Stimulated activated CD8-positive, alpha-beta memory T cell treated with anti-CD3 and anti-CD28 coated beads, Interleukin-2, amount 100 ng/mL, for 48 hours (primary cell): ENCODE results near the gene CGREF1.
"Not testable (repeated sequence)": the region's sequence is repeated elsewhere in the genome, so short reads cannot be mapped to it uniquely, and the experiment has no call there.

Experiments
- DNase-seq, 2 donors: peaks; one replicate each; pipeline ENCODE4 v3.0.0-alpha.2; 2020; ENCODE audit warnings: low read depth in 2 of 2

CGREF1 gene

DNA sequence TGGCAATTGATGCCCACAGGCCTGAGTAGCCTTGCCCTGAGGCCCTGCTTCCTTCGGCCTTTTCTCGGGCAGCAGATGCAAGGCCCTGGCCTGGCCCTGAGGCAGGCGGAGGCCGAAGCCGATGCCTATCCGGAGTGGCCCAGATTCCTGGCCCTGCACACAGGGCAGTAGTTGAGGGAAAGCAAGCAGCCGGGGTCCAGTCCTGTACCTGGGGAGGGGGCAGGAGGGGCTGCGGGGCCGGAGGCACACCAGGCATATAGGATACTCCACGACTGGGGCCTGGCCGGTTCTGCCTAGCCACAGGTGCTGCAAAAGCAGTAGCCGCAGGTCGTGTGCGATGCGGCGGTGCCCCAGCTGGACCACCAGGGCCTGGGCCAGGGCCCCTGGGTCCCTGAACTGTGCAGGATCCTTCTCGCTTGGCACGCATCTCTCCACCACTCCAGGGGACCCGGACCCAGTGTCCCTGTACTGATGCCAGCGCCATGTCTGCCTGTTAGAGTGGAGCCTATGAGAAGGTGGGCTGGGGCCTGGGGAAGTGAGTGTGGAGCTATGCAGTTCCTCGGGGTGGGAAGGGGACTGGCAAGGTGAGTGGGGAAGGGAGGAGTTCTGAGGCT, 18.5 kb upstream of the CGREF1 start:
- no peak for DNase-seq

DNA sequence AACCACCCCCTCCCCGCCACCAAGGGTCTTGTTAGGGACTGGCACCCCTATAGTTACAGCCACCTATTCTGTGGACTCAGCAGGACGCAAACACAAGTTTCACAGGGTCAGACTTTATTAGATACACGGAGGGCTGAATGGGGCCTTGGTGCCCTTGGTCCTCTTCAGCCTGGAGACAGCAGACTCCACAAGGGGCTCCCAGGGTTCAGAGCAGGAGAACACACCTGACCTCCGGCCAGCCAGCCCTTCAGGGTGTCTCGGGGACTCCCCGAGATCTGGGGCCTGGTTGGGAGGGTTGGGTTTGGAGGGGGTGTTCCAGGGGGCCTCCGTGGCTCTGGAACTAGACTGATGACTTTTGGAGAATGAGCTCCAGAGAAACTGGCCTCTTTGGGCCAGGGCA, 17.8 kb upstream of the CGREF1 start:
- DNase-seq = no peak

DNA sequence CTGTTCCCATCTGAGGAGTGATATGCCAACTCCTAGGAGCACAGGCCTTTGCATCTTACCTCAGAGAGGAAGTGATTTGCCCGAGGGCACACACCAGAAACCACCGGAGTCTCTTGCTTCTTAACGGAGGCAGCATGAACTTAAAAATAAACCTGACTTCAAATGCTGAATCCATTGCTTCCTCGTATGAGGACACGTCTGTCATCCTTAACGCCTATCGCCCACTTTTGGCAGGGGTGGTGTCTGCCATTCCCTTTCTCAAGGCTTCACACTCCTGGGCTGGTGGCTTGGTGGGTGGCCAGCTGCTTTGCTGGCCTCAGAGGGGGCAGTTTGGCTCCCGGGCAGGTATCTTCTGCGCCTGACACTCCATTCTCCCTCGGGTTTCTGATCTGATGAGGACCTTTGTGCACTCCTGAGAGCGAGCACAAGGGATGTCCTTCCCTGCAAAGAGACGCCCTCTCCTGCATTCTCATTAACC, 16.6 kb upstream of the CGREF1 start:
- no peak for DNase-seq

DNA sequence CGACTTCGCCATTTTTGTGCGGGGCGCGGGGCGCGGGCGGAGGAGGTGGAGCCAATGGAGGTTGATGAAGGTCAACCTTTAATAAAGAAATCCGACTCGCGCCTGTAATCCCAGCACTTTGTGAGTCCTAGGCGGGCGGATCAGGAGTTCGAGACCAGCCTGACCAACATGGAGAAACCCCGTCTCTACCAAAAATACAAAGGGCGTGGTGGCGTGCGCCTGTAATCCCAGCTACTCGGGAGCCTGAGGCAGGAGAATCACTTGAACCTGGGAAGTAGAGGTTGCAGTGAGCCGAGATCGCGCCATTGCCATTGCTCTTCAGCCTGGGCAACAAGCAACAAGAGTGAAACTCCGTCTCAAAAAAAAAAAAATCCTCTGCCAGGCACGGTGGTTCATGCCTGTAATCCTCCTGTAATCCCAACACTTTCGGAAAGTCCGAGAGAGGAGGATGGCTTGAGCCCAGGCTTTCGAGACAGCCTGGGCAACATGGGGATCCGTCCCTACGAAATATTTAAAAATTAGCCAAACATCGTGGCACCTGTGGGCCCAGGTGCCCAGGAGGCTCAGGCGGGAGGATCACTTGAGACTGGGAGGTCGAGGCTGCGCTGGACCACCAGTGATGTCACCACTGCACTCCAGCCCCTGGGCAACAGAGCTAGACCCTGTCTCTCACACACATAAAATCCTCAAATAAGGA, 16.0 kb upstream of the CGREF1 start:
- DNase-seq = no peak

DNA sequence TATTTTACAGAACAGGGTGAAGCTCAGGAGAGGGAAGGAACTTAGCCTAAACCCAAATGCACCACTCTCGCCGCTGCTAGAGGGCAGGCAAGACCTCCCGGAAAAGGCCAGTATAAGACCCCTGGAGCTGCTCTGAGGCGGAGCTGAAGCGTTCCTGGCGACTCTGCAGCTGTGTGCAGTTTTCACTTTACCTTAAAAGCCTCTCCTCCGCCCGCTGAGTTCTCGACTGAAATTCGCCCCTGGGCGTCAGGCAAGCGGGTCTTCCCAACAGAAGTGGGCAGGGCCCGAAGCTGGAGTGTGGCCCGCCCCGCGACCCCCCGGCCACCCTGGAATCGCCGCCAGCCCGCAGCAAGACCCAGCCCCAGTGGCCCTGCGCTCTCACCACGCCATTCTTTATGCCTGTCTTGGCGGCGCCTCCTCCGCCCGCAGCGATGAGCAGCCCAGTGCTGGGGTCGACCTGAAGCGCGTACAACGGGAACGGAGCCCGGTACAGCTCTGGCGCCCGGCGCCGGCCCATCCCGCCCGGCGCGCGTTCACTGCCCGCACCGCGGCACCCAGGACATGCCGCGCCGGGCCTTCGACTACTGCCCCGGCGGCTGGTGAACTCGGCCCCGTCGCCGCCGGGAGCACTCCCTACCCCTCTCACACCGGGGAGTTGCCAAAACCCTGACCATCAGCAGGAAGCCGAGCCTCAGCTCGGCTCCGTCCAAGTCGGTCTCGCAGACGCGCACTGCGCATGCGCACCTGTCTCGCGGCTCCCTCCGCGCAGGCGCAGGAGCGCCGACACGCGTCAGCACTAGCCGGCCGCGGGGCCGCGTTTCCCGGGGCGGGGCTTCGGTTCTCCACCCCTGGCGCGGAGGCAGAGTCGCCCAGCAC, 15.2 kb upstream of the CGREF1 start, which contains the start of gene PREB:
Gene PREB, minus strand, starts transcription at position 732 of the 876 bp plus-strand sequence. Its CDS starts 215 bp downstream, at position 517.
- DNase-seq = peak; percentile 99

DNA sequence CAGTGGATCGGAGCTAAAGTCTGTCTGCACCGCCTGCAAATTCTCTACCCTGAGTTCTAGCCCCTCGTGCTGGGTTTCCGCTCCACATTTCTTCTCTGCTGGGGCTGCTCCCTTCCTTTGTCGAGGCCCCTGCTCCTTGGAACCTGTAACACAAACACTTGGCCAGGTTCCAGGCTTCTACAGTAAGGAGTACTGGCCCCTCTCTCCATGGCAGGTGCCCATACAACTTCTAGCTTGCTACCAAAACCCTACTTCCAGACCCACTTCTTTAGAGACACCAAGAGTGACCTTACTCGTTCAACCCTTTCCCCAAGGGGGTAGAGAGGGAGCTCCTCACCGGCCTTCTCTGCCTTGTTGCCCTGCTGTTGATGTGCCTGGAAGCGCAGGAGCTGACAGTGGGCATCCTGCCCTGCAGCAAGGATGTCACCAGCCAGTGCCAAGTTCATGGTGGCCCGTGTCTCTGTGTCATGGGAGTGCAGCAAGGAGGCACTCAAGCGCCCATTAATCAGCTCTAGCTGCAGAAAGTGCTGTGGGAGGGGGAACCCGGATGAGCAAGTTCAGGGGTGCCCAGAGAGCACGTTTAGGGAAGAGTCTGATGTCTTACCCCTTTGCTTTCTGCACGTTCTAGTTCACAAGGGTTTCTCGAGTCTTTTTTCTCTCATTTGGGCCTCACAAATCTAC, 14.4 kb upstream of the CGREF1 start:
- peak in 1 of 2 donors; percentile 15 for DNase-seq

DNA sequence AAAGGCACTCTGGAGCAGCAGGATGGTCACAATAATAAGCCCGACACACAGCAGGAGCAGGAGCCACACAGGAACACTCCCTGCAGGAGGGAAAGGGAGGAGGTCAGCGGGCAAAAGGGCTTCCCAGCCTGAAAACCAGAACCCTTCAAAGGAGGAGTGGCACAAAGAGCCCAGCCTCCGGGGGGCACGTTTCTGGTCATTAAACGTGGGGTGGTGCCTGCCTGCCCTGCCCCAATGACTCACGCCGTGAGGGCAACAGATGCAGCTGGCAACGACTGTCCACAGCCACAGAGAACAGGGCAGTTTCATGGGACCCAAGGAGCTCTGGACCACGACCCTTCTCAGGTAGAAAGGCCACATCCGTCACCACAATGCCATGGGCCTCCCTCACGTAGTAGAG, 12.5 kb upstream of the CGREF1 start:
- no peak for DNase-seq

DNA sequence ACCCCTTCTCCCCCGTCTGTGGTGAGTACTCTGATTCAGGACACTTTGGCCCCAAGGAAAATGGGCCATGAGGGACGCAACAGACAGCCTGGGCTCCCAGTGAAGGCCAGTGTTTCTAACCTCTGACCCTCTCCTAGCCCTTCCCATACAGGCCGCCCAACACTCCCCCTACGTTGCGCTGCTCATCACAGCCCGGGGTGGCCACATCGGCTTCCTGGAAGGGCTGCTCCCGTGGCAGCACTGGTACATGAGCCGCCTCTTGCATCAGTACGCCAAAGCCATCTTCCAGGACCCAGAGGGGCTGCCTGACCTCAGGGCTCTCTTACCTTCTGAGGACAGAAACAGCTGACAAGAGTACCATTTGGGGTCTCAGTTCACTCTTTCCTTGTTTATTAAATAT, 11.5 kb upstream of the CGREF1 start:
- no peak for DNase-seq

DNA sequence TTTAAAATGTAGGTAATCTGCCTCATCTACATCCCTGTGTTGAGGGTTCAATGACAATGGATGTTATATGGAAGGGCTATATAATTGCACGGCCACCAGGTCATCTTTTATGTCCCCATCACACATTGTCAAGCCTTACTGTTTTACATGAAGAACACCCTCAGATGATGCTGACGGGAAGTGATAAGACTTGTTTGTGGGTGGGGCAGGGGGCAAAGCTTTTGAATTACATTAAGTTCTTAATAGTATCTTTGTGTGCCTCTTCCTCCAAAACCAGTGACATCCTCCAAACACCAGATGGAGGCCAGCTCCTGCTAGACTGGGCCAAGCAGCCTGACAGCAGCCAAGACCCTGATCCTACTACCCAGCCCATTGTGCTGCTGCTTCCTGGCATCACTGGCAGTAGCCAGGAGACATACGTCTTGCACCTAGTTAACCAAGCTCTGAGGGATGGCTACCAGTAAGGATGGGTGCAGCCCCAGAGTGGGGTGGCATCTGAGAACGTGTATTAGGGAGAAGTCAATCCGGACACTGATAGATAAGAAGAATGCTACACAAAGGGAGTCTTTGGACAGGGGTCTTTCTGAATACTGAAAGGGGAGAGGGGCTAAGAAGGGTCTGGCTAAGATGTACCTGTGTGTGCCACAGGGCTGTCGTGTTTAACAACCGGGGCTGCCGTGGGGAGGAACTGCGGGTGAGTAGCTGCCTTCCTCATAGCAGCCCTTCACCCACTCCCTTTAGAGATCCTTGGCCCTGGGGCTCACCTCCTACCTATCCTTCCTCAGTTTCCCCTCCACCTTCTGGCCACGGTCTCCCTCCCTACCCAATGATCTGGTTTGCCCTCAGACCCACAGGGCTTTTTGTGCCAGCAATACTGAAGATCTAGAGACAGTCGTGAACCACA, 10.0 kb upstream of the CGREF1 start:
- DNase-seq = no peak

DNA sequence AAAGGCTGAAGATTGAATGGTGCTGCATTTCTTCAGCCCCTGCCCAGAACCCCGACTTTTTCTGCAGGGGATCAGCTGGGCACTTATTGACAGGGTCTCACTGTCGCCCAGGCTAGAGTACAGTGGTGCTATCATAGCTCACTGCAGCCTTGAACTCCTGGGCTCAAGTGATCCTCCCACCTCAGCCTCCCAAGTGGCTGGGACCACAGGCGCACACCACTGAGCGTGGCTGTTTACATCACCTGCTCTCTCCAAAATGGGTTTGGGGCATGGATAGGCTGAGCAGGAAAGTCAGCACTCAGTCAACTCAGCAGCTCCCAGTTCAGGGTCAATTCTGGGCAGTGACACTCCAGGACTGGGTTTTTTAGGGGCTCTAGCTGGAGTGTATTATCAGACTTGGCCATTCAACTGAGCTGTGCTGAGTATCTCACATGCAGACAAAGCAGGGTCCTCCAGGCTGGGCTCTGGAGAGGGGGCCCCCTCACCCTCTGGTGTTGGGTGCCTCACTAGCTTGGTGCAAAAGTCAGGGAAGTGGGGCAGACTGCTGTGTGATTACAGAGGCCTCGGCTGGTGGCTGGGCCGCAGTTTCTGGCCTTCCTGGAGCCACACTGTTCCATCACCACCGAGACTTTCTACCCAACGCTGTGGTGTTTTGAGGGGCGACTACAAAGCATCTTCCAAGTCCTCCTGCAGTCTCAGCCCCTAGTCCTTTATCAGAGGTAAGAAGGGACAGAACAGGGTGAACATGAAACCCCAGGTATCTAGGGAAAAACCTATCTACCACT, 9.1 kb upstream of the CGREF1 start:
- no peak for DNase-seq

DNA sequence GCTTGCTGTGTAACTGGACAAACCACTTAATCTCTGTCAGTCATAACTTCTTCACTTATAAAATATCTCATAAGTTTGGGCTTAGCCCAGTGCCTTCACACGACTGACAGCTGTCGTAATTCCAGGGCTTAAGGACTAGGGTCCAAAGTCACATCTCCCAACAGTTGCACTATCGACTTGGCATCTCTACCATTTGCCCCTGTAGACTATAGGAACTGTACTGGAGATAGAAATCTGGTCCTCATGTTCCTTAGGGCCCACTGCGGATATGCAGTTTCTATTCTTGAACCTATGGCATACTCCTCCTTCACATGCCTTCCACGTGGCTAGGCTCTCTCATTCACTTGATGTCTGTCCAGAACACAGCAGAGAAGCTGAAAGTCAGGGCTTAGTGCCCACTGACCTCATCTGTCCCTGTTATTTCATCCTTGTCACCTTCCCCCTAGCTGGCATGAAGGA, 7.4 kb upstream of the CGREF1 start:
- DNase-seq = no peak

DNA sequence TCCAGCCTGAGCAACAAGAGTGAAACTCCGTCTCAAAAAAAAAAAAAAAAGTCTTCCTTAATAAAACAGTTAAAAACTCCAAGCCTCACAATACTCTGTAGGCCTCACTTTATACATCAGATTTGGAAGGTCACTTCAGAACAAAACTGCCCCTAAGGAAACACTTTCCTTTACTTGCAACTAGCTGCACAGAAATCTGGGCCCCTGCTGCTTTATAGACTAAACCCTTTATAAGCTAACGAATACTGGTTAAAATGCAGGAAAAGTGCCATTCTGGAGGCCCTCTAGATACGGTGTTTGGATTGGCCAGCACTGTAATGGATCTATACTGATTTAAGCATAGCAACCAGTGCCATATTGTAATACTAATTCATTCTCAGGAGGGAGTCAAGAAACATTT, 6.2 kb upstream of the CGREF1 start:
- DNase-seq = no peak

DNA sequence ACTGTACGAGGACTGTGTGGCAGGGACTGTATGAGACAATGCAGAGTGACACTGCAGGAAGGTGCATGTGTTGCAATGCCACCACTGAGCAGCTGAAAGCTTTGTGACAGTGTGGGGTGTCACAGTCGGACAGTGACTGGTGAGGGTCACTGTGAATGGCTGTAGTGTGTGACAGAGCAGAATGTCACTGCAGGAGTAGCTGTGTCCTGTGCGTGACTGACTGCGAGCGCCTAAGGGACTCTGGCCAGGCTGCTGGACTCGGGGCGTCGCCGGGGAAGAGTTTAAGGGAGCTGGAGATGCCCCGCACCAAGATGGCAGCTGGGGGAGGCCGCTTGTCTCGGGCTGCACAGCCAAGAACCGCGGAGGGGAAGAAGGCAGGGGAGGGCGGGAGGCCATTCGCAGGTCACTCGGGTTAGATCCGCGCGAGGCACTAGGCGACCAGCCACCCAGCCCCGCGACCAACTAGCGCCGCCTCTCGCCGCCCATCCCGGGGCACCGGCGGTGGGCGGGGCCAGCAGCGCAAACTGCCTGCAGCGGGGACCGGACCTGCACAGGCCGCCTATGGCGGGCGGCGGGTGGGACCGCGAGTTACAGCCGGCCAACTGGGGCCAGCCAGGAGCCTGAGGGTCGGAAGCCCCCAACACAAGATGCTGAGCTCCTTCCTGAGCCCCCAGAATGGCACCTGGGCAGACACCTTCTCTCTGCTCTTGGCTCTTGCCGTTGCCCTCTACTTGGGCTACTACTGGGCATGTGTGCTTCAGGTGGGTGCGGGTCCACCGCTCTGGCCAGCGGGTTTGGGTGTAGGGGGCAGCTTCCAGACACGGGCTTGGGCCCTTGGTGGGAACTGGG, 4.6 kb upstream of the CGREF1 start, which contains the start of gene ABHD1:
Gene ABHD1, plus strand, starts transcription at position 514 of the 849 bp plus-strand sequence. Its CDS starts 134 bp downstream, at position 648.
- peak; percentile 35 to 38 for DNase-seq

DNA sequence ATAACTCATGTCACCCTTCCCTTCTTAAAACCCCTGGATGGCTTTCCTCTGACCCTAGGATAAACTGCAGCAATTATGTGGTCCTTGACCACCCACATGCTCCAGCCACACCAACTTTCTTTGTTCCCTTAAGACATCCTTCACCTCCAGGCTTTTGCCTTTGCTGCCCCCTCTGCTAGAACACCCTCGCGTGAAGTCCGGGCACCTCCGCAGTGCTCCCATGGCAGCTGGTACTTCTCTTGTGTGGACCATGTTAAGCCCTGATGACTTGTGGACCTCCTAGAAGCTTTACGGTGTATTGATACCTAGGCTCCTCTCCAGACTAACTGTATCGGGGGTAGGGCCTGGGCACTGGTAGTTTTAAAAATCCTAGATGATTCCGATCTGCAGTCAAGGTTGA, 3.9 kb upstream of the CGREF1 start:
- DNase-seq = no peak

DNA sequence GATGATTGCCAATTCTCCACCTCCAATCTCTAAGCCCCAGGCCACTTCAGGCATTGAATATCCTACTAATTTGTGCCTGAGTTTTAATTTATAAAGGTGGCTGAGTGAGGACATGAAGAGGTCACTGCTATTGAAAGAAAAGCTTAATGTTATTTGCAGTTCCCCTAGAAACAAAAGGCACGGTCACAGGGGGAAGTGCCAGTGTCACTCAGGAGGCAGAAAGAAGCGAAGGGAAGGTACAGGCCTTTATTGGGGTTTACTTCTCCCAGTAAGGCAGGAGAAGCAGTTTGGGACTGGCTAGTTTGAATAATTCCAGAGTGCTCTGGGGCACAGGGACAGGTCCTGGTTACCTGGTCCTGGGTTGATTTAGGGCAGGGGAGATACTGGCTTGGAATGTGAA, 3.0 kb upstream of the CGREF1 start:
- DNase-seq = no peak

DNA sequence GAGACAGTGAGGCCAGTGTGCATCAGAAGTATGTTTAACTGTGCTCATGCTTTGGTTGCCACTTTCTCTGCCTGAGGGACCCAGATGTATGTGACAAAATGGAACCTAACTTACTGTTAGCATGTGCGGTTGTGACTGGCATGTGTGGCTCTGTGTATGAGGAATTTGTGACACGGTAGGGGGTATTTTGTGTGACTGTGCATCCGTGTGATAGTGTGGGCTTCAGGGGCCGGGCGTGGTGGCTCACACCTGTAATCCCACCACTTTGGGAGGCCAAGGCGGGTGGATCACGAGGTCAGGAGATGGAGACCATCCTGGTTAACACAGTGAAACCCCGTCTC, 372 bp upstream of the CGREF1 start:
- DNase-seq = not testable (repeated sequence)

DNA sequence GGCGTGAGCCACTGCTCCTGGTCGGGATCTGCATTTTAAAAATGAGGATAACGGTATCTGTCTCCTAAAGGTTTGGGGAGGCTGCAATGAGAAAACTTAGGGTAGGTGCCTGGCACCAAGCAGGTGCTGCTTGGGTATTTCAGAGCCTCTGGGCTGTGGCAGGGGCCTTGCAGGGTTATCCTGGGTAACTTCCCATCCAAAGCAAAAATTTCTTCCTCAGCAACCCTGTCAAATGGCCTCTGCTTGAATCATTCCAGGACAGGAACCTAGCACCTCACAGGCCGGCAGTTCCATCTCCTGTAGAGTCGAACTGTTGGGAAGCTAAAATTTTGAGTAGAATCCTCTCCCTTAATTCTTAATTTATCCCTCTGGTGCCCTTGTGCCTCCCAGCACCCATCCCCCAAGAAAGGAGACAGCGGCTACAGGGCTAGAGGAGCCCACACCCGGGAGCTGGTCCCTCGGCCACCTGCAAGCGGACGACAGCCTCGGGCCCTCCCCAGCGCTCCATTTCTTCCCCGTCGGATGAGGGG, 868 bp downstream of the CGREF1 start:
- DNase-seq = no peak

DNA sequence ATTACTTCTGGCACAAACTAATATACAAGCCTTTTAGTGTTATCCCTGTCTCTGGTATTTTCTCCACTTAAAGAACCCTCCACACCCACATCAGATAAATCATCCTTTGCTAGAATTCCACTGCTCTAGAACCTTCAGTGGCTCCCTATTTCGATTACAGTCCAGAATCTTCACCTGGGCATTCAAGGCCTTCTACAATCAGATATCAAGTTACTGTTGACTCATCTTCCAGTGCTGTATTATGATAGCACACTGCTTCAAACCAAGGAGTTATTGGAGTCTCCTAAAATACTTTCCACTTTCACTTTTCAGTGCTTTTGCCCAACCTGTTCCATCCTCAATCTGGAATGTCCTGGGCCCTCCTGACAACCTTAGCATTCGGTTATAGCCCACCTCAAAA, 3.4 kb downstream of the CGREF1 start:
- DNase-seq = no peak
